Body of pancreas (tissue), 4 donors: ENCODE results near the gene MEIS3. TPM values are rescaled to one million over a fixed set of nuclear protein-coding genes. Genes with fewer than 3 reads are reported as not detected.

Source experiments
- ATAC-seq: fragments of 150-250 bp; one replicate; pipeline ENCODE4 v1.9.1; 2016
- DNase-seq, 4 donors: peaks; one replicate each; pipeline ENCODE4 v3.0.0-alpha.2; 2019
- H3K27ac ChIP-seq, 4 donors: fragments of 200-600 bp; sonication (generic); 1 replicate in 3 of 4; 2 replicates in 1 of 4; pipeline versions ENCODE4 v1.5.1 to v1.6.1; 2016 to 2019; ENCODE audit warnings: mild to moderate bottlenecking in 1 of 4, mixed read lengths in 1 of 4, moderate library complexity in 1 of 4
- H3K27me3 ChIP-seq, 2 donors: fragments of 200-600 bp; sonication (generic); one replicate each; pipeline ENCODE4 v1.6.0; 2016; ENCODE audit warnings: mild to moderate bottlenecking in 1 of 2
- H3K36me3 ChIP-seq, 2 donors: fragments of 200-600 bp; sonication (generic); replicated peaks in 1 of 2; 2 replicates each; pipeline ENCODE4 v1.5.1; 2016; ENCODE audit warnings: low read depth in 2 of 2; ENCODE audit not compliant: insufficient read depth in 1 of 2
- H3K4me1 ChIP-seq: fragments of 200-600 bp; sonication (generic); one replicate; pipeline ENCODE4 v1.6.0; 2016
- H3K4me3 ChIP-seq, 2 donors: fragments of 200-600 bp; sonication (generic); 1 replicate in 1 of 2; 2 replicates in 1 of 2; pipeline ENCODE4 v1.5.1; 2016 to 2019
- H3K9me3 ChIP-seq, 3 donors: fragments of 200-600 bp; sonication (generic); 1 replicate in 2 of 3; 2 replicates in 1 of 3; pipeline ENCODE4 v1.5.1; 2016
- POLR2A ChIP-seq, 3 donors: fragments of 450-650 bp; IDR thresholded peaks; one replicate each; pipeline ENCODE4 v1.6.1; 2016; ENCODE audit warnings: antibody characterized with exemption in 3 of 3, mild to moderate bottlenecking in 2 of 3
- WGBS, 2 donors: methylation state at CpG; one replicate each; pipeline ENCODE4 v1.1.5; 2017; 5-methylcytosine and 5-hydroxymethylcytosine counted together
- intact Hi-C: fragments of 100-400 bp; cut with DNase I; formaldehyde crosslinking; loops from one replicate; pipeline ENCODE4 v1.15.1; 2023
- total RNA-seq, 2 donors: library from RNA; depleted of rRNA; stranded (reverse); fragments of >200 nt; gene quantifications; one replicate each; pipeline ENCODE4 v1.1.0, GENCODE V29; 2016
- TF ChIP-seq, protein P1 (sequence below), 7 experiments: fragments of 450-650 bp in 4 of 7; fragments of 200-600 bp in 3 of 7; sonication (generic) in 3 of 7; IDR thresholded peaks; one replicate each; pipeline ENCODE4 v1.5.1; 2016 to 2019; ENCODE audit warnings: antibody characterized with exemption in 7 of 7

The MEIS3 gene
- total RNA-seq, 2 donors from 2014 or later = 1.3 to 2.3 TPM

DNA sequence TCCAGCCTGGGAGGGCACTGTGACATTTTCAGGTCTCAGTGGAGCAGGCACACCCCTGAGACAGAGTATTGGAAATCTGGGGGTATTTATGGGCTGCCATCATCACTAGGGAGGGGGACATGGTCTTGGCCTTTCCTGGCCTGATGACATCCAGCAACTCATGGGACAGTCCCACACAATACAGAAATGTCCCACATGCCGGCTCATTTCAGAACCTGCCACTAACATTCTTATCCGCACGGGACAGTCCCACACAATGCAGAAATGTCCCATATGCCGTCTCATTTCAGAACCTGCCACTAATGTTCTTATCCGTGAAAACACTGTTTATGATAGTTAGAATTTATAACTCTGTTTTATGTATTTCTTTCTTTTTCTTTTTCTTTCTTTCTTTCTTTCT is 42.5 kb upstream of the MEIS3 start:
- DNase-seq (no peak), ATAC-seq (no peak)
- Histone ChIP-seq H3K36me3 (no peaks in the 10 kb centered on the region), H3K4me1 (no peaks in the 10 kb centered on the region), H3K9me3 (no peaks in the 10 kb centered on the region), H3K27ac (no peak overlapping the region), H3K27me3 (no peaks in the 10 kb centered on the region), H3K4me3 (no peak overlapping the region)
- TF ChIP-seq, protein P1, sequence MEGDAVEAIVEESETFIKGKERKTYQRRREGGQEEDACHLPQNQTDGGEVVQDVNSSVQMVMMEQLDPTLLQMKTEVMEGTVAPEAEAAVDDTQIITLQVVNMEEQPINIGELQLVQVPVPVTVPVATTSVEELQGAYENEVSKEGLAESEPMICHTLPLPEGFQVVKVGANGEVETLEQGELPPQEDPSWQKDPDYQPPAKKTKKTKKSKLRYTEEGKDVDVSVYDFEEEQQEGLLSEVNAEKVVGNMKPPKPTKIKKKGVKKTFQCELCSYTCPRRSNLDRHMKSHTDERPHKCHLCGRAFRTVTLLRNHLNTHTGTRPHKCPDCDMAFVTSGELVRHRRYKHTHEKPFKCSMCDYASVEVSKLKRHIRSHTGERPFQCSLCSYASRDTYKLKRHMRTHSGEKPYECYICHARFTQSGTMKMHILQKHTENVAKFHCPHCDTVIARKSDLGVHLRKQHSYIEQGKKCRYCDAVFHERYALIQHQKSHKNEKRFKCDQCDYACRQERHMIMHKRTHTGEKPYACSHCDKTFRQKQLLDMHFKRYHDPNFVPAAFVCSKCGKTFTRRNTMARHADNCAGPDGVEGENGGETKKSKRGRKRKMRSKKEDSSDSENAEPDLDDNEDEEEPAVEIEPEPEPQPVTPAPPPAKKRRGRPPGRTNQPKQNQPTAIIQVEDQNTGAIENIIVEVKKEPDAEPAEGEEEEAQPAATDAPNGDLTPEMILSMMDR (IDR thresholded peaks at IDR 0.05) = no peak
- no peak for TF ChIP-seq POLR2A (IDR thresholded peaks at IDR 0.05)
- intact Hi-C loops = no loop called here
- 84 to 92% methylated on average over 5 of the region's 5 CpGs for WGBS, 2 donors

- Histone ChIP-seq H3K9me3 (peaks cover 0 to 8% (median 0%) of the 10 kb centered on the region in 3 donors), H3K4me1 (no peaks in the 10 kb centered on the region), H3K36me3 (no peaks in the 10 kb centered on the region), H3K27ac (no peak overlapping the region), H3K4me3 (no peak overlapping the region), H3K27me3 (no peaks in the 10 kb centered on the region)
- intact Hi-C loops = no loop called here
- no peak for DNase-seq
- WGBS, 2 donors = 85 to 91% methylated on average over 14 of the region's 14 CpGs
- no peak for TF ChIP-seq POLR2A (IDR thresholded peaks at IDR 0.05)
- TF ChIP-seq, protein P1 (IDR thresholded peaks at IDR 0.05) = no peak
- ATAC-seq = no peak
Measured at GRCh38 chr19:47459477-47459876, 40.1 kb upstream of the MEIS3 start.

DNA sequence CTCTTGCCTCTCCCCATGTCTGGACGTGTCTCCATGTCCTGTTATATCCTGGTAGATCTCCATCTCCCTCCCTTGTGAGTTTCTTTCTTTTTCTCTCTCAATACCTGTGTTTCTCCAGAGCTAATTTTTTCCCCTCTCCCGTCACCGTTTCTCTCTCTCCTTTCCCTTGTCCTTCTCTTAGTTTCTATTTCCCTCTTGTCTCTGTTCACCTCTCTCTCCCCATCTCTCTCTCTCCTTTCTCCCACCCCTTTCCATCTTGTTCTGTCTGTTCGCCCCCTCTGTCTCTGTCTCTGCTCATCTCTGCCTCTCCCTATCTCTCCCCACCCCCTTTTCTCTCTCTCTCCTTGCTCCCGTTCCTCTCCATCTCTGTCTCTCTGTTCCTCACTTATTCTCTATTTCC is 39.3 kb upstream of the MEIS3 start:
- Histone ChIP-seq H3K27me3 (no peaks in the 10 kb centered on the region), H3K9me3 (peaks cover 0 to 8% (median 0%) of the 10 kb centered on the region in 3 donors), H3K4me3 (no peak overlapping the region), H3K27ac (no peak overlapping the region), H3K4me1 (no peaks in the 10 kb centered on the region), H3K36me3 (no peaks in the 10 kb centered on the region)
- intact Hi-C loops = no loop called here
- 56 to 58% methylated on average over 5 of the region's 5 CpGs for WGBS, 2 donors
- DNase-seq (no peak), ATAC-seq (no peak)
- TF ChIP-seq, protein P1 (IDR thresholded peaks at IDR 0.05) = no peak
- TF ChIP-seq POLR2A (IDR thresholded peaks at IDR 0.05) = no peak

DNA sequence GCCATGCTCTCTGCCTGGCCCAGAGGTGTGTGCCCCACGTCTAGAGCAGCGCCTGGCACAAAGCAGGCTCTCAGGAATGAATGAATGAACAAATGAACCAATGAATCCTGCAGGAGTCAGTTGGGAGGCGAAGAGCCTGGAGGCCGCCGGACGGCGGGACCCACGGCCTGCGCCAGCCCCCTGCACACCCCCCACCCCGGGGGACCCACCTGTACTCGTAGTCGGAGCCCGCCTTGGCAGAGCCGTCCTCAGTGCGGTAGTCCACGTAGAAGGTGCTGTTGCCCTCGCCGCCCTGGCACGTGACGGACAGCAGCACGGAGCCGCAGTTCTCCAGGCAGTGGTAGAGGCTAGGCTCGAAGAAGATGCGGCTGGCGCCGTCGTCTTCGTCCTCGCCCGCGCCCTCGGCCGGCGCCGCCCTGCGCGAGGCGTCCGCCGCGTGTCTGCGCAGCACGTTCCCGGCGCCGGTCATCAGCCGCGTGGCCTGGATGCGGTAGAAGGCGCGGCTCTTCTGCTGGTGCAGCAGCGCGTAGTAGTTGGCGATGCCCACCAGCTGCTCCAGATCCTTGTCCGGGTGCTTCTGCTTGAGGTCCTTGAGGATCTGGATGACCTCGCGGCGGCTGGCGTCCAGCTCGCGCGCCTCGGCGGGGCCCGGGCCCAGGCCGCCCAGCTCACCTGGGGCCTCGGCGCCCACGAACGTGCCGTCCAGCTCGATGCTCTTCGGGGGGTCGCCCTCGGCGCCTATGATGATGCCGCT is 37.6 kb upstream of the MEIS3 start:
- Histone ChIP-seq H3K36me3 (no peaks in the 10 kb centered on the region), H3K4me3 (no peak overlapping the region), H3K9me3 (peaks cover 0 to 8% (median 0%) of the 10 kb centered on the region in 3 donors), H3K4me1 (no peaks in the 10 kb centered on the region), H3K27ac (no peak overlapping the region), H3K27me3 (no peaks in the 10 kb centered on the region)
- intact Hi-C loops = no loop called here
- DNase-seq = no peak
- TF ChIP-seq, protein P1 (IDR thresholded peaks at IDR 0.05) = no peak
- no peak for TF ChIP-seq POLR2A (IDR thresholded peaks at IDR 0.05)
- WGBS, 2 donors = 71 to 82% methylated on average over 22 to 60 of the region's 77 CpGs
- ATAC-seq = no peak

- WGBS, 2 donors = 63 to 66% methylated on average over 7 of the region's 7 CpGs
- Histone ChIP-seq H3K9me3 (peaks cover 0 to under 1% (median 0%) of the 10 kb centered on the region in 3 donors), H3K4me1 (peaks cover 18% of the 10 kb centered on the region), H3K36me3 (no peaks in the 10 kb centered on the region), H3K27me3 (peaks cover 0 to 3% of the 10 kb centered on the region in 2 donors), H3K27ac (no peak overlapping the region), H3K4me3 (no peak overlapping the region)
- no peak for TF ChIP-seq POLR2A (IDR thresholded peaks at IDR 0.05)
- TF ChIP-seq, protein P1 (IDR thresholded peaks at IDR 0.05) = no peak
- intact Hi-C loops = no loop called here
- DNase-seq (no peak), ATAC-seq (no peak)
Measured at GRCh38 chr19:47450478-47450877, 31.2 kb upstream of the MEIS3 start.
